ENCODE measurements around the gene STX2. TPM values are rescaled to one million over a fixed set of nuclear protein-coding genes. Genes with fewer than 3 reads are reported as not detected.
A peak's percentile ranks its signal among the peaks of the same experiment; 100 is the strongest.
"Not testable (repeated sequence)": the region's sequence is repeated elsewhere in the genome, so short reads cannot be mapped to it uniquely, and the experiment has no call there.

Gene STX2
- total RNA-seq, 1 experiment from 2014 or later, result 48.7 TPM

DNA sequence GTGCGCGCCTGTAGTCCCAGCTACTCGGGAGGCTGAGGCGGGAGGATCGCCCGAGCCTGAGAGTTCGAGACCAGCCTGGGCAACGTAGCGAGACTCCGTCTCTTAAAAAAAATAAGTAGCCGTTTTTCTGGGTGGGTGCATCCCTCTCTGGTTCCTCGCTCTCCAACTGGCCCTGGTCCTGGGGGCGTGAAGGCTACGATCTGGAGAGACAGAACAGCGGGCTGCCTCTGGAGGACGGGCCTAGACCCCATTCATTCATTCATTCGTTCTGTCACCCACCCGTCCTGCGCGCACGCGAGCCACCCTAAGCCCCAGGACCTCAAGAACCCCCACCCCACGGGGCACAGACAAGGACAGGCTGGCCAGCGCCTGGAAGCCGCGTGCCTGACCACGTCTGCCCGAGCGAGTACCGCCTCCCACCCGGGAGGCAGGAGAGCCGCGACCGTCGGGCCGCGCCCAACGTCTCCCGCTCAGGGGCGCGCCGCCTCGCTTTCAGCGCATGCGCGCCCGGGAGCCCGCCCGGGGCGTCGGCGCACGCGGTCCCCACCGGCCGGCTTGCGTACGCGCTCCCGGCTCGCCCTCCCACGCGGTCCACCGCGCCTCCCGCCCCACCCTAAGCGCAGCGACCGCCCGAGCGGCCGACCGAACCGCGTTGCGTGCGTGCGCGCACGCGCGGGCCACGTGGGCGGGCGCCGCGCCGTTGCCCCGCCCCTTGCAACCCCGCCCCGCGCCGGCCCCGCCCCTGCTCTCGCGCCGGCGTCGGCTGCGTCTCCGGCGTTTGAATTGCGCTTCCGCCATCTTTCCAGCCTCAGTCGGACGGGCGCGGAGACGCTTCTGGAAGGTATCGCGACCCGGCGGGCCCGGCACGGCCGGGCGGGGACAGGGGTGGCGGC, 32.5 kb upstream of the STX2 start, which contains the start of gene RAN:
TSS of gene RAN (plus strand) at position 781 of the 893 bp plus-strand sequence. CDS start 528 bp downstream, outside the sequence.
- in situ Hi-C loops (cut with HindIII; ENCODE audit: low sequenced_read_pairs), result no loop called here
- peak; percentile 88 for DNase-seq (ENCODE audit: low spot score)

- in situ Hi-C loops (cut with HindIII; ENCODE audit: low sequenced_read_pairs), result no loop called here
These were observed 31.6 kb upstream of the STX2 start for GRCh38 chr12:130870442-130871285.

GRCh38 chr12:130868412-130868811, 29.4 kb upstream of the STX2 start:
- no peak for DNase-seq (ENCODE audit: low spot score)
- in situ Hi-C loops (cut with HindIII; ENCODE audit: low sequenced_read_pairs), result no loop called here

More at GRCh38 chr12:130870442-130871285, 31.6 kb upstream of the STX2 start:
- DNase-seq (ENCODE audit: low spot score), result peak; percentile 62

DNA sequence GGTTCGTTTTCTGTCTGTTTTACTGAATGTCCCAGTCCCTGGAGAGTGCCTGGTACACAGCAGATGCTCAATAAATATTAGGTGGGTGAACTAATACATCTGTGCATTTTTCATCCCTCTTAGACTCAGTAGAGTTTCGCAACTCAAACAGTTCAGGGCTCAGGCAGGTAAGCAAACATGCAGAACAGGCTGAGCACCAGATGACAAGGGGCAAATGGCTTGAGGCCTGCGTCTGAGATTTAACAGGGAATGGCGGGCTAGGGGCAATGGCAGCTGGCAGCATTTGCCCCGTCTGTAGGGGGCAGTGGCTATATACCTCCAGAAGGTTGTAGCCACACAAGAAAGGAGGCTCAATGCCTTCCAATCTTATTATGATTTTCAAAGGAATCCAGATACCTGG, 24.2 kb upstream of the STX2 start:
- in situ Hi-C loops (cut with HindIII; ENCODE audit: low sequenced_read_pairs), result no loop called here
- no peak for DNase-seq (ENCODE audit: low spot score)

- DNase-seq (ENCODE audit: low spot score); in situ Hi-C loops (cut with HindIII; ENCODE audit: low sequenced_read_pairs): not testable (repeated sequence)
These were observed 23.7 kb upstream of the STX2 start for GRCh38 chr12:130862771-130863170.

GRCh38 chr12:130862161-130862560, 23.1 kb upstream of the STX2 start:
- in situ Hi-C loops (cut with HindIII; ENCODE audit: low sequenced_read_pairs), result no loop called here
- DNase-seq (ENCODE audit: low spot score), result no peak

GRCh38 chr12:130860311-130860710, 21.3 kb upstream of the STX2 start:
- in situ Hi-C loops (cut with HindIII; ENCODE audit: low sequenced_read_pairs), result no loop called here
- no peak for DNase-seq (ENCODE audit: low spot score)

GRCh38 chr12:130859161-130859560, 20.1 kb upstream of the STX2 start:
- in situ Hi-C loops (cut with HindIII; ENCODE audit: low sequenced_read_pairs), result no loop called here
- no peak for DNase-seq (ENCODE audit: low spot score)

GRCh38 chr12:130858084-130858483, 19.0 kb upstream of the STX2 start:
- DNase-seq (ENCODE audit: low spot score), result no peak
- in situ Hi-C loops (cut with HindIII; ENCODE audit: low sequenced_read_pairs), result no loop called here

- no peak for DNase-seq (ENCODE audit: low spot score)
- in situ Hi-C loops (cut with HindIII; ENCODE audit: low sequenced_read_pairs), result no loop called here
These were observed 17.0 kb upstream of the STX2 start for GRCh38 chr12:130856088-130856487.

- no peak for DNase-seq (ENCODE audit: low spot score)
- in situ Hi-C loops (cut with HindIII; ENCODE audit: low sequenced_read_pairs), result no loop called here
These were observed 11.5 kb upstream of the STX2 start for GRCh38 chr12:130850418-130851021.

DNA sequence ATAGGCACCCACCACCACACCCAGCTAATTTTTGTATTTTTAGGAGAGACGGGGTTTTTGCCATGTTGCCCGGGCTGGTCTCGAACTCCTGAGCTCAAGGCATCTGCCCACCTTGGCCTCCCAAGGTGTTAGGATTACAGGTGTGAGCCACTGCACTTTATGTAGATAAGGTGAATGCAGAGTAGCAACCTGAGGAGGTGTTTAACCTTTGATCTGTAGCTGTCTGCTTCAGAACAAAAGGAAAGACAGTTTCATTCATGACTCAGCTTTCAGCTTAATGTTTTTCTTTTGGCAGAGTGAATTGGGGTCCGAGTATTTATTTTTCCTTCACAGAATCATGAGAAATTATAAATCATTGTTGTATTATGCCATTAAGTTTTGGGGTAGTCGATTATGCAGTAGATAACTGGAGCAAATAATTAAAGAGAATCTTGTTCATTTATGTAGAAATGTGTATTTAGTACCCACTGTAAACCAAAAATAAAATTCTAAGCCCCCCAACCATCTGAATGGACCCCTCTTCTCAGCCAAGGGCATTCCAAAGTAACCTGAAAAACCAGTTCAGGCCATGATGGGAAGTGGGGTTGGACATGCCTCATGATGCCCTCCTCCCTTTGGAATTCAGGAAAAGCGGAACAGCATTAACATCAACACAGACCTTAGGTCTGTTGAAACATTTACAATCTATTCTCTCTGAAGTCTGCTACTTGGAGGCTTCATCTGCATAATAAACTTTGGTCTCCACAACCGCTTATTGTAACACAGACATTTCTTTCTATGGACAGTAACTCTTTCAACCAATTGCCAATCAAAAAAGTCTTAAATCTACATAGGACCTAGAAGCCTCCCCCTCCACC, 10.7 kb upstream of the STX2 start:
- DNase-seq (ENCODE audit: low spot score), result no peak
- in situ Hi-C loops (cut with HindIII; ENCODE audit: low sequenced_read_pairs), result no loop called here

DNA sequence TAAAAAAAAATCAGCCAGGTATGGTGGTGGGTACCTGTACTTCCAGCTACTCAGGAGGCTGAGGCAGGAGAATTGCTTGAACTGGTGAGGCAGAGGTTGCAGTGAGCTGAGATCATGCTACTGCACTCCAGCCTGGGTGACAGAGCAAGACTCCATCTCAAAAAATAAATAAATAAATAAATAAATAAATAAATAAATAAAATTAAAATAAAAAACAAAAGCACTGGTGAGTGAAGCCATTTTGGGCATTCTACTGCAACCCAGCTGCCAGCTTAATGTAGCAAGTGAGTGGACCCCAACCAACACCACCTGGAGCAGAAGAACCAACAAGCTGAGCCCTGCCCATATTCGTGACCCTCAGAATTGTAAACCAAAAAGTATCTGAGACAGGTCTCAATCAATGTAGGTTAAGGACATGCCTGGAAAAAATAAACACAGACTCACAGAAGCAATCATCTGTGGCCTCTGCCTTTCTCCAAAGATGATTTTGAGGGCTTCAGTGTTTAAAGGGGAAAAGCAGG, 9.8 kb upstream of the STX2 start:
- in situ Hi-C loops (cut with HindIII; ENCODE audit: low sequenced_read_pairs); DNase-seq (ENCODE audit: low spot score): not testable (repeated sequence)

DNA sequence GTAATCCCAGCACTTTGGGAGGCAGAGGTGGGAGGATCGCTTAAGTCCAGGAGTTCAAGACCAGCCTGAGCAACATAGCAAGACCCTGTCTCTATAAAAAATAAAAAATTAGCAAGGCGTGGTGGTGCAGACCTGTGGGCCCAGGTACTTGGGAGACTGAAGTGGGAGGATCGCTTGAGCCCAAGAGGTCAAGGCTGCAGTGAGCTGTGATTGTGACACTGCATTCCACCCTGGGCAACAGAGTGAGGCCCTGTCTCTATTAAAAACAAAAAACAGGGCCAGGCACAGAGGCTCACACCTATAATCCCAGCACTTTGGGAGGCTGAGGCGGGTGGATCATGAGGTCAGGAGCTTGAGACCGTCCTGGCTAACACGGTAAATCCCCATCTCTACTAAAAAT, 9.1 kb upstream of the STX2 start:
- in situ Hi-C loops (cut with HindIII; ENCODE audit: low sequenced_read_pairs); DNase-seq (ENCODE audit: low spot score): not testable (repeated sequence)

DNA sequence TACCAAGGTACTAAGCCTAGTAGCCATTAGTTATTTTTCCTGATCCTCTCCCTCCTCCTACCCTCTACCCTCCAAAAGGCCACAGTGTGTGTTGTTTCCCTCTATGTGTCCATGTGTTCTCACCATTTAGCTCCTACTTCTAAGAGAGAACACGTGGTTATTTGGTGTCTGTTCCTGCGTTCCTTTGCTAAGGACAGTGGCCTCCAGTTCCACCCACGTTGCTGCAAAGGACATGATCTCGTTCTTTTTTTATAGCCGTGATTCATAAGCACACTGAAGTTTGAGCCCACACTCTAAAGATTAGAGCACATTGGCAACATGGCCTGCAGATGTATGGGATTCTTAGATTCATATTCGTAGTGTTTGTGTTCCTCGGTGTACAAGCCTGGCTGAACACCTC, 8.1 kb upstream of the STX2 start:
- DNase-seq (ENCODE audit: low spot score), result no peak
- in situ Hi-C loops (cut with HindIII; ENCODE audit: low sequenced_read_pairs), result no loop called here

- in situ Hi-C loops (cut with HindIII; ENCODE audit: low sequenced_read_pairs), result no loop called here
- DNase-seq (ENCODE audit: low spot score), result no peak
These were observed 7.3 kb upstream of the STX2 start for GRCh38 chr12:130846369-130846768.

- DNase-seq (ENCODE audit: low spot score), result no peak
- in situ Hi-C loops (cut with HindIII; ENCODE audit: low sequenced_read_pairs), result no loop called here
These were observed 837 bp upstream of the STX2 start for GRCh38 chr12:130839770-130840404.

- in situ Hi-C loops (cut with HindIII; ENCODE audit: low sequenced_read_pairs), result no loop called here
- DNase-seq (ENCODE audit: low spot score), result peak; percentile 51
These were observed 633 bp downstream of the STX2 start for GRCh38 chr12:130838284-130838950.

Measured in G401 (cell line).